Measurements from ENCODE around the gene NSD1. TPM values are rescaled to one million over a fixed set of nuclear protein-coding genes. Genes with fewer than 3 reads are reported as not detected.

NSD1 gene
- total RNA-seq, 1 experiment from 2014 or later, result 62.2 TPM

- Histone ChIP-seq H3K4me2 (peak within 1 kb of the TSS; percentile 89), H3K9me3 (ENCODE audit: insufficient read depth, low read depth) (no peaks in the 10 kb centered on the region), H3K36me3 (ENCODE audit: low read depth) (peaks cover 2% of the 10 kb centered on the region; the same call in 1 of the 2 replicates), H3K79me2 (ENCODE audit: low read depth) (no peaks in the 10 kb centered on the region), H4K20me1 (ENCODE audit: insufficient read depth) (peaks cover 9% of the 10 kb centered on the region; the same call in 1 of the 2 replicates), H3F3A (ENCODE audit: insufficient read depth, low read depth) (peaks cover 26% of the 10 kb centered on the region; the same call in 1 of the 2 replicates), H3K9me2 (ENCODE audit: insufficient read depth) (no peaks in the 10 kb centered on the region), H3K4me3 (peak within 1 kb of the TSS; percentile 72), H3K27me3 (ENCODE audit: insufficient read depth, low read depth) (no peaks in the 10 kb centered on the region), H3K27ac (peak within 1 kb of the TSS; percentile 58), H3K4me1 (replicated peaks; ENCODE audit: insufficient read depth) (peaks cover 10% of the 10 kb centered on the region; the same call in 1 of the 2 replicates), H2AFZ (peak within 1 kb of the TSS; percentile 92)
- TF ChIP-seq CTCF (conservative IDR thresholded peaks at IDR 0.05) (no peak), EZH2 (IDR thresholded peaks at IDR 0.05; ENCODE audit: low read depth) (no peak)
- POLR2A ChIA-PET (ENCODE audit: unreplicated experiment), result interaction anchor here (0.6 to 0.7 kb wide), 4 partner anchors 51 to 184 kb away, joined by 3 to 7 read pairs (median 4); no protein-coding TSS in a partner anchor
- peak; percentile 88 to 98 for DNase-seq
- intact Hi-C loops (cut with micrococcal nuclease; ENCODE audit: unreplicated experiment), result loop anchor here (1.0 kb wide), 1 partner anchor 185 kb away; the partner anchor contains the start of gene PDLIM7
- no TSS peak for BruUV-seq (replicated peaks)
- CTCF ChIA-PET, result interaction anchor here (0.7 to 1.6 kb wide), 7 partner anchors 59 to 186 kb away, joined by 3 to 8 read pairs (median 3); partner anchors contain the start of gene PDLIM7
These were observed 178.4 kb downstream of the NSD1 start, which contains the start of gene MXD3 for GRCh38 chr5:177311723-177312648. Gene MXD3 (minus strand): TSS chr5:177311898. CDS start chr5:177311830, 68 bp downstream.

DNA sequence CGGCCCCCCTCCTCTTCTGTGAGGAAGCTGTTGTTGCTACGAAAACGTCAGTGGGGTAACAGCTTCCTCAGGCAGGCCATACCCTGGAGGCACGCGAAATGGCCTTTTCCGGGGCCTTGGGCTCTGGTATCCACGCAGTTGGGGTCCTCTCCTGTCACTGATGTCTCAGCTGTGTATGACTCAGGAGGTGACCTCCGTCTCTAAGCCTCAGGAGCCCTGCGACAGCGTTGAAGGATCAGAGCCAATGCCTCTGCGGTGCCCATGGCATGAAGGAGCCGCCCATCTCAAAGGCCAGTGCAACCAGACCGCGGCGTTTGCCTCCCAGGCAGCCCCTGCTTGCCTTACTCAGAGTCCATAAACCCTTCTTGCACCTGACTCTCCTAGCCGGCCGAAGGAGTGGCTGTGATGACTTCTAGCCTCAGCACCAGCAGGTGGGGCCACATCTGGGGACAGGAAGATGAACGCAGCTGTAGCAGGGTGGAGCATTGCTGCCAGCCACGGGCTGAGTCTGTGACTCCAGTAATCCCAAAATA lies 179.1 kb downstream of the NSD1 start:
- Histone ChIP-seq H3K4me1 (replicated peaks; ENCODE audit: insufficient read depth) (peaks cover 10% of the 10 kb centered on the region; the same call in 1 of the 2 replicates), H2AFZ (peak overlapping the region; percentile 4; the same call in 1 of the 2 replicates), H3K4me2 (peak overlapping the region; percentile 89), H3K9me3 (ENCODE audit: insufficient read depth, low read depth) (no peaks in the 10 kb centered on the region), H3K79me2 (ENCODE audit: low read depth) (no peaks in the 10 kb centered on the region), H3K9me2 (ENCODE audit: insufficient read depth) (no peaks in the 10 kb centered on the region), H3F3A (ENCODE audit: insufficient read depth, low read depth) (peaks cover 26% of the 10 kb centered on the region; the same call in 1 of the 2 replicates), H3K4me3 (peak overlapping the region; percentile 72), H3K36me3 (ENCODE audit: low read depth) (no peaks in the 10 kb centered on the region), H3K27ac (no peak overlapping the region), H3K27me3 (ENCODE audit: insufficient read depth, low read depth) (no peaks in the 10 kb centered on the region), H4K20me1 (ENCODE audit: insufficient read depth) (peaks cover 16% of the 10 kb centered on the region; the same call in 1 of the 2 replicates)
- BruUV-seq (replicated peaks), result TSS peak; percentile 83
- intact Hi-C loops (cut with micrococcal nuclease; ENCODE audit: unreplicated experiment), result loop anchor here (1.0 kb wide), 1 partner anchor 185 kb away; the partner anchor contains the start of gene PDLIM7
- CTCF ChIA-PET, result interaction anchor here (0.7 to 1.6 kb wide), 7 partner anchors 58 to 187 kb away, joined by 3 to 8 read pairs (median 3); partner anchors contain the start of gene PDLIM7
- DNase-seq, result peak; percentile 67 to 71
- peak; percentile 41 for TF ChIP-seq CTCF (conservative IDR thresholded peaks at IDR 0.05)
- no peak for TF ChIP-seq EZH2 (IDR thresholded peaks at IDR 0.05; ENCODE audit: low read depth)
- POLR2A ChIA-PET (ENCODE audit: unreplicated experiment), result interaction anchor here (0.6 to 0.7 kb wide), 4 partner anchors 50 to 183 kb away, joined by 3 to 7 read pairs (median 4); no protein-coding TSS in a partner anchor
